IMR-90 (cell line): Measurements from ENCODE around the gene CD99. TPM values are rescaled to one million over a fixed set of nuclear protein-coding genes. Genes with fewer than 3 reads are reported as not detected.

Source experiments
- ATAC-seq: fragments of 200-7000 bp; cut with Tn5 transposase; 2 replicates; pipeline ENCODE4 v1.9.1; 2020; ENCODE audit warnings: low read depth, mild to moderate bottlenecking, moderate library complexity
- BruUV-seq: library from RNA; stranded (reverse); fragments of 400-500 nt; replicated peaks from 2 replicates; lab custom pipeline; 2021; lab: Mats Ljungman, UMichigan
- CTCF ChIA-PET: fragments of 300-600 bp; formaldehyde crosslinking; extraction: SDS; loops from one replicate; lab custom pipeline; 2021; ENCODE audit warnings: antibody characterized with exemption; lab: Yijun Ruan, JAX
- POLR2A ChIA-PET: fragments of 300-600 bp; sonication (Branson Sonifier 250); formaldehyde crosslinking; loops from one replicate; lab custom pipeline; 2022; ENCODE audit warnings: antibody characterized with exemption; ENCODE audit not compliant: unreplicated experiment; lab: Charles Lee
- DNase-seq: peaks from one replicate; pipeline ENCODE4 v3.0.0; 2013
- H2AFZ ChIP-seq: replicated peaks from 2 replicates; pipeline ENCODE3; 2013; ENCODE audit warnings: low read length, mild to moderate bottlenecking; ENCODE audit not compliant: poor library complexity
- H2AK5ac ChIP-seq: 2 replicates; pipeline ENCODE4 v1.6.1; 2013; ENCODE audit warnings: low read depth, low read length, inconsistent platforms
- H2AK9ac ChIP-seq: replicated peaks from 2 replicates; pipeline ENCODE3; 2013; ENCODE audit warnings: mild to moderate bottlenecking, low read depth, low read length, moderate library complexity; ENCODE audit not compliant: poor library complexity
- H2BK120ac ChIP-seq: 2 replicates; pipeline ENCODE4 v1.6.1; 2013; ENCODE audit warnings: low read depth, low read length, inconsistent platforms
- H2BK15ac ChIP-seq: 3 replicates; pipeline ENCODE4 v1.6.1; 2013; ENCODE audit warnings: low read depth, low read length, inconsistent platforms
- H2BK20ac ChIP-seq: 2 replicates; pipeline ENCODE4 v1.6.1; 2013; ENCODE audit warnings: low read depth, mild to moderate bottlenecking, inconsistent platforms, low read length, moderate library complexity
- H2BK5ac ChIP-seq: 2 replicates; pipeline ENCODE4 v1.6.1; 2013; ENCODE audit warnings: mild to moderate bottlenecking, low read depth, low read length, inconsistent platforms; ENCODE audit not compliant: poor library complexity, severe bottlenecking
- H3K14ac ChIP-seq: replicated peaks from 2 replicates; pipeline ENCODE4 v1.6.1; 2013; ENCODE audit warnings: low read depth, low read length, inconsistent platforms
- H3K18ac ChIP-seq: 2 replicates; pipeline ENCODE4 v1.6.1; 2013; ENCODE audit warnings: low read depth, low read length, control low read depth
- H3K23ac ChIP-seq: 2 replicates; pipeline ENCODE4 v1.6.1; 2013; ENCODE audit warnings: low read depth, low read length, inconsistent platforms
- H3K27ac ChIP-seq: 2 replicates; pipeline ENCODE4 v1.5.1; 2013; ENCODE audit warnings: mild to moderate bottlenecking, control low read depth, low read length; ENCODE audit not compliant: insufficient read depth
- H3K27me3 ChIP-seq: 2 replicates; pipeline ENCODE4 v1.6.1; 2013; ENCODE audit warnings: low read length; ENCODE audit not compliant: control insufficient read depth, insufficient read depth
- H3K36me3 ChIP-seq: 2 replicates; pipeline ENCODE4 v1.6.1; 2013; ENCODE audit warnings: low read length, mixed read lengths; ENCODE audit not compliant: control insufficient read depth, insufficient read depth
- H3K4ac ChIP-seq: 2 replicates; pipeline ENCODE4 v1.6.1; 2013; ENCODE audit warnings: low read depth, low read length, inconsistent platforms
- H3K4me1 ChIP-seq: 2 replicates; pipeline ENCODE4 v1.6.1; 2013; ENCODE audit warnings: low read length, mixed read lengths; ENCODE audit not compliant: control insufficient read depth, insufficient read depth
- H3K4me2 ChIP-seq: 2 replicates; pipeline ENCODE4 v1.6.1; 2013; ENCODE audit warnings: low read depth, mild to moderate bottlenecking, control low read depth, low read length, moderate library complexity
- H3K4me3 ChIP-seq: 2 replicates; pipeline ENCODE4 v1.5.1; 2013; ENCODE audit warnings: low read depth, mild to moderate bottlenecking, control low read depth, low read length, moderate library complexity; ENCODE audit not compliant: insufficient read depth
- H3K56ac ChIP-seq: 2 replicates; pipeline ENCODE4 v1.6.1; 2013; ENCODE audit warnings: low read length, inconsistent platforms; ENCODE audit not compliant: insufficient read depth; ENCODE audit errors: extremely low read depth
- H3K79me1 ChIP-seq, 2 experiments: 2 replicates each; pipeline ENCODE4 v1.6.1; 2013; ENCODE audit warnings: low read length in 2 of 2, inconsistent platforms in 1 of 2, low read depth in 1 of 2
- H3K9ac ChIP-seq: 2 replicates; pipeline ENCODE4 v1.6.1; 2013; ENCODE audit warnings: low read depth, low read length, control low read depth
- H3K9me1 ChIP-seq: 2 replicates; pipeline ENCODE4 v1.6.1; 2013; ENCODE audit warnings: low read length, inconsistent platforms; ENCODE audit not compliant: insufficient read depth
- H3K9me3 ChIP-seq: 2 replicates; pipeline ENCODE4 v1.6.1; 2013; ENCODE audit warnings: low read length; ENCODE audit not compliant: control insufficient read depth, insufficient read depth
- H4K20me1 ChIP-seq: 2 replicates; pipeline ENCODE4 v1.6.1; 2013; ENCODE audit warnings: low read length, inconsistent platforms; ENCODE audit not compliant: insufficient read depth
- H4K5ac ChIP-seq: 2 replicates; pipeline ENCODE4 v1.6.1; 2013; ENCODE audit warnings: mild to moderate bottlenecking, low read depth, low read length, control low read depth
- H4K8ac ChIP-seq, 2 experiments: 2 replicates each; pipeline ENCODE4 v1.6.1; 2013; ENCODE audit warnings: low read depth in 2 of 2, low read length in 2 of 2, control low read depth in 1 of 2, inconsistent platforms in 1 of 2
- H4K91ac ChIP-seq: 2 replicates; pipeline ENCODE4 v1.6.1; 2013; ENCODE audit warnings: low read depth, low read length, inconsistent platforms; ENCODE audit not compliant: insufficient read depth
- BHLHE40 ChIP-seq: fragments of 150-350 bp; IDR thresholded peaks from 2 replicates; pipeline ENCODE4 v1.6.1; 2016; ENCODE audit warnings: mild to moderate bottlenecking, low read depth, low read length
- CEBPB ChIP-seq: IDR thresholded peaks from 2 replicates; pipeline ENCODE4 v1.6.1; 2012; ENCODE audit warnings: low read depth, low read length, improper control_type of control experiment
- CHD1 ChIP-seq: IDR thresholded peaks from 2 replicates; pipeline ENCODE4 v1.6.1; 2012; ENCODE audit warnings: low read depth, low read length, improper control_type of control experiment
- ELK1 ChIP-seq: fragments of 150-350 bp; IDR thresholded peaks from 2 replicates; pipeline ENCODE4 v1.6.1; 2016; ENCODE audit warnings: low read depth, mild to moderate bottlenecking, low read length, moderate library complexity, borderline replicate concordance
- FOS ChIP-seq: fragments of 150-350 bp; IDR thresholded peaks from 2 replicates; pipeline ENCODE4 v1.6.1; 2016; ENCODE audit warnings: low read depth, low read length
- MAFK ChIP-seq: IDR thresholded peaks from 2 replicates; pipeline ENCODE4 v1.6.1; 2012; ENCODE audit warnings: low read depth, low read length, improper control_type of control experiment
- MAZ ChIP-seq: IDR thresholded peaks from 2 replicates; pipeline ENCODE4 v1.6.1; 2012; ENCODE audit warnings: low read depth, mild to moderate bottlenecking, low read length, improper control_type of control experiment, moderate library complexity, borderline replicate concordance
- MXI1 ChIP-seq: IDR thresholded peaks from 2 replicates; pipeline ENCODE4 v1.6.1; 2012; ENCODE audit warnings: low read depth, mild to moderate bottlenecking, low read length, moderate library complexity, borderline replicate concordance
- NFE2L2 ChIP-seq: fragments of 150-350 bp; IDR thresholded peaks from 2 replicates; pipeline ENCODE4 v1.6.1; 2016; ENCODE audit warnings: low read depth, mild to moderate bottlenecking, low read length
- POLR2A ChIP-seq: IDR thresholded peaks from 2 replicates; pipeline ENCODE4 v1.6.1; 2012; ENCODE audit warnings: mild to moderate bottlenecking, low read depth, low read length
- RAD21 ChIP-seq: IDR thresholded peaks from 2 replicates; pipeline ENCODE4 v1.6.1; 2012; ENCODE audit warnings: low read length, improper control_type of control experiment
- RCOR1 ChIP-seq: IDR thresholded peaks from 2 replicates; pipeline ENCODE4 v1.6.1; 2012; ENCODE audit warnings: mild to moderate bottlenecking, low read length, improper control_type of control experiment; ENCODE audit not compliant: insufficient replicate concordance
- RFX5 ChIP-seq: IDR thresholded peaks from 2 replicates; pipeline ENCODE4 v1.8.0; 2012; ENCODE audit warnings: low read depth, mild to moderate bottlenecking, low read length, moderate library complexity
- SMC3 ChIP-seq: fragments of 150-350 bp; IDR thresholded peaks from 2 replicates; pipeline ENCODE4 v1.6.1; 2016; ENCODE audit warnings: low read depth, mild to moderate bottlenecking, antibody characterized with exemption, low read length, moderate library complexity
- WGBS, 2 experiments: methylation state at CpG; one replicate each; pipeline versions ENCODE4 v1.1.5 to v1.1.7; 2013; ENCODE audit warnings: missing lambda C conversion rate in 2 of 2; ENCODE audit not compliant: insufficient read length in 1 of 2; ENCODE audit errors: extremely low coverage in 2 of 2; 5-methylcytosine and 5-hydroxymethylcytosine counted together
- dilution Hi-C: fragments of 300-500 bp; cut with HindIII; formaldehyde crosslinking; loops from one replicate; pipeline ENCODE4 v1.14.3; 2018; ENCODE audit warnings: low sequenced_read_pairs; ENCODE audit not compliant: unreplicated experiment
- in situ Hi-C: fragments of 300-500 bp; cut with MboI; formaldehyde crosslinking; loops from 3 replicates; pipeline ENCODE4 v1.14.3; 2019; ENCODE audit warnings: low sequenced_read_pairs, inconsistent platforms, mixed read lengths
- intact Hi-C: fragments of 100-400 bp; cut with micrococcal nuclease; formaldehyde crosslinking; loops from 2 replicates; pipeline ENCODE4 v1.10.0; 2022
- polyA plus RNA-seq, 3 experiments: library from polyadenylated mRNA; depleted of rRNA; stranded (reverse); fragments of >200 nt; gene quantifications; 2 replicates each; pipeline ENCODE4 v1.2.3, GENCODE V29; 2012; ENCODE audit warnings: low replicate concordance in 1 of 3
- total RNA-seq: library from RNA; depleted of rRNA; stranded (reverse); fragments of >200 nt; gene quantifications from 2 replicates; pipeline ENCODE4 v1.2.3, GENCODE V29; 2012
- TF ChIP-seq, protein P1 (sequence below): conservative IDR thresholded peaks from 2 replicates; pipeline ENCODE4 v1.5.1; 2012; ENCODE audit warnings: mild to moderate bottlenecking, low read depth, low read length, improper control_type of control experiment
- TF ChIP-seq, protein P2 (sequence below): fragments of 150-350 bp; IDR thresholded peaks from 2 replicates; pipeline ENCODE4 v1.6.1; 2017; ENCODE audit warnings: mild to moderate bottlenecking, antibody characterized with exemption, low read length, low read depth

Gene CD99
- total and polyA plus RNA-seq, 2 of the 4 experiments (the other 2 are of a cell fraction): 102 to 369 TPM

DNA sequence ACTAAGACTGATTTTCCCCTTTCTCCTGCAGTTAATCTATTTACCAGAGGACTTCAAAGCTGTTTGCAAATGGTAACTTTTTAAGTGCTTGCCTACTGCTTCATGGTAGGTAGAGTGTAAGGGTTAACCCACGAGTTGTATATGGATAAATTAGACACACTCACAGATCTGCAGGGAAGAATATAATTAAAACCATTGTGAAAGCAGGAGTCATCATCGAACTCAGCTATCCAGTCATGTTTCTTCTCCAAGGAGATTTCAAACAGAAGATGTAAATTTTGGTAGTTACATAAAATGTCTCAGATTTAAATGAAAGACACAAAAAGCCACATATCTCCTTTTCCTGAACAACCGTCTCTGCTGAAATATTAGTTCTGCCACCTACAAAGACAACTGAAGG lies 60.2 kb downstream of the CD99 start:
- Histone ChIP-seq H4K20me1 (no peaks in the 10 kb centered on the region), H4K5ac (no peak overlapping the region), H3K36me3 (no peaks in the 10 kb centered on the region), H3K23ac (no peak overlapping the region), H3K4me2 (no peak overlapping the region), H3K4me1 (no peaks in the 10 kb centered on the region), H3K9me3 (peaks cover 2% of the 10 kb centered on the region; the same call in 1 of the 2 replicates), H3K9ac (no peak overlapping the region), H4K8ac (no peak overlapping the region), H2BK120ac (no peak overlapping the region), H3K4me3 (no peak overlapping the region), H2BK15ac (no peak overlapping the region), H3K9me1 (no peaks in the 10 kb centered on the region), H3K18ac (no peak overlapping the region), H3K14ac (no peak overlapping the region), H2AK9ac (no peak overlapping the region), H3K27me3 (no peaks in the 10 kb centered on the region), H2AK5ac (no peak overlapping the region), H4K91ac (no peak overlapping the region), H3K56ac (no peak overlapping the region), H3K79me1 (no peaks in the 10 kb centered on the region), H2BK5ac (no peak overlapping the region), H2BK20ac (no peak overlapping the region), H2AFZ (no peak overlapping the region), H3K27ac (no peak overlapping the region), H3K4ac (no peak overlapping the region)
- in situ Hi-C loops: no loop called here
- dilution Hi-C loops: no loop called here
- no CpG with 5 or more reads among the region's 3 CpGs for WGBS, 2 experiments
- ChIA-PET POLR2A (no interaction called here), CTCF (no interaction called here)
- peak; percentile 8 for DNase-seq
- no peak for ATAC-seq
- intact Hi-C loops: no loop called here
- TF ChIP-seq CHD1 (no peak), CEBPB (no peak), MAFK (no peak), MAZ (no peak), RFX5 (no peak), ELK1 (no peak), RCOR1 (no peak), BHLHE40 (no peak), NFE2L2 (no peak), SMC3 (no peak), POLR2A (no peak), MXI1 (no peak), FOS (no peak), RAD21 (no peak)
- TF ChIP-seq, protein P1, sequence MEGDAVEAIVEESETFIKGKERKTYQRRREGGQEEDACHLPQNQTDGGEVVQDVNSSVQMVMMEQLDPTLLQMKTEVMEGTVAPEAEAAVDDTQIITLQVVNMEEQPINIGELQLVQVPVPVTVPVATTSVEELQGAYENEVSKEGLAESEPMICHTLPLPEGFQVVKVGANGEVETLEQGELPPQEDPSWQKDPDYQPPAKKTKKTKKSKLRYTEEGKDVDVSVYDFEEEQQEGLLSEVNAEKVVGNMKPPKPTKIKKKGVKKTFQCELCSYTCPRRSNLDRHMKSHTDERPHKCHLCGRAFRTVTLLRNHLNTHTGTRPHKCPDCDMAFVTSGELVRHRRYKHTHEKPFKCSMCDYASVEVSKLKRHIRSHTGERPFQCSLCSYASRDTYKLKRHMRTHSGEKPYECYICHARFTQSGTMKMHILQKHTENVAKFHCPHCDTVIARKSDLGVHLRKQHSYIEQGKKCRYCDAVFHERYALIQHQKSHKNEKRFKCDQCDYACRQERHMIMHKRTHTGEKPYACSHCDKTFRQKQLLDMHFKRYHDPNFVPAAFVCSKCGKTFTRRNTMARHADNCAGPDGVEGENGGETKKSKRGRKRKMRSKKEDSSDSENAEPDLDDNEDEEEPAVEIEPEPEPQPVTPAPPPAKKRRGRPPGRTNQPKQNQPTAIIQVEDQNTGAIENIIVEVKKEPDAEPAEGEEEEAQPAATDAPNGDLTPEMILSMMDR: no peak
- TF ChIP-seq, protein P2, sequence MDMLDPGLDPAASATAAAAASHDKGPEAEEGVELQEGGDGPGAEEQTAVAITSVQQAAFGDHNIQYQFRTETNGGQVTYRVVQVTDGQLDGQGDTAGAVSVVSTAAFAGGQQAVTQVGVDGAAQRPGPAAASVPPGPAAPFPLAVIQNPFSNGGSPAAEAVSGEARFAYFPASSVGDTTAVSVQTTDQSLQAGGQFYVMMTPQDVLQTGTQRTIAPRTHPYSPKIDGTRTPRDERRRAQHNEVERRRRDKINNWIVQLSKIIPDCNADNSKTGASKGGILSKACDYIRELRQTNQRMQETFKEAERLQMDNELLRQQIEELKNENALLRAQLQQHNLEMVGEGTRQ: no peak
- BruUV-seq: no TSS peak
